CD4-positive, alpha-beta T cell treated with Interleukin-10 for 1 hour (primary cell): ENCODE results near the gene GJB3.

ENCODE experiments used
- DNase-seq: peaks from one replicate; pipeline ENCODE4 v3.0.0-alpha.2; 2020

Gene GJB3

GRCh38 chr1:34827341-34827941 is 46.4 kb downstream of the GJB3 start:
- no peak for DNase-seq

- DNase-seq = no peak
Measured at GRCh38 chr1:34828611-34829010, 47.6 kb downstream of the GJB3 start.

GRCh38 chr1:34829250-34829649 is 48.2 kb downstream of the GJB3 start:
- no peak for DNase-seq

GRCh38 chr1:34831721-34832246 is 50.8 kb downstream of the GJB3 start:
- no peak for DNase-seq

- no peak for DNase-seq
Measured at GRCh38 chr1:34833711-34834110, 52.7 kb downstream of the GJB3 start.
